Sigmoid colon (tissue), 7 donors: Measurements from ENCODE around the gene SMCO3. TPM values are rescaled to one million over a fixed set of nuclear protein-coding genes. Genes with fewer than 3 reads are reported as not detected.

Source experiments
- DNase-seq: peaks from one replicate; pipeline ENCODE4 v3.0.0-alpha.2; 2019
- H3K27ac ChIP-seq, 4 donors: fragments of 200-600 bp; sonication (generic); one replicate each; pipeline ENCODE4 v1.5.1; 2016 to 2019; ENCODE audit warnings: mild to moderate bottlenecking in 1 of 4
- H3K27me3 ChIP-seq, 3 donors: fragments of 200-600 bp; sonication (generic); one replicate each; pipeline ENCODE4 v1.5.1; 2019; ENCODE audit warnings: mild to moderate bottlenecking in 1 of 3
- H3K36me3 ChIP-seq, 4 donors: fragments of 200-600 bp; sonication (generic); one replicate each; pipeline ENCODE4 v1.5.1; 2016 to 2019
- H3K4me1 ChIP-seq, 4 donors: fragments of 200-600 bp; sonication (generic); one replicate each; pipeline ENCODE4 v1.5.1; 2017 to 2019
- H3K4me3 ChIP-seq, 4 donors: fragments of 200-600 bp; sonication (generic); one replicate each; pipeline ENCODE4 v1.5.1; 2017 to 2019; ENCODE audit warnings: mild to moderate bottlenecking in 2 of 4, moderate library complexity in 1 of 4
- H3K9me3 ChIP-seq, 4 donors: fragments of 200-600 bp in 3 of 4; sonication (generic) in 3 of 4; one replicate each; pipeline versions ENCODE4 v1.5.1 to v1.6.1; 2013 to 2019
- CTCF ChIP-seq, 4 experiments: fragments of 450-650 bp in 3 of 4; fragments of 200-600 bp in 1 of 4; IDR thresholded peaks; one replicate each; pipeline ENCODE4 v1.5.1; 2016 to 2019; ENCODE audit warnings: antibody characterized with exemption in 4 of 4, mild to moderate bottlenecking in 3 of 4, moderate library complexity in 2 of 4
- EP300 ChIP-seq, 4 donors: sonication (generic); formaldehyde crosslinking; IDR thresholded peaks; one replicate each; pipeline ENCODE4 v1.6.1; 2017; ENCODE audit warnings: antibody characterized with exemption in 4 of 4
- POLR2A ChIP-seq, 2 donors: fragments of 450-650 bp; IDR thresholded peaks; one replicate each; pipeline ENCODE4 v1.6.1; 2016; ENCODE audit warnings: antibody characterized with exemption in 2 of 2, mild to moderate bottlenecking in 2 of 2, moderate library complexity in 2 of 2
- POLR2AphosphoS5 ChIP-seq, 4 donors: sonication (generic); formaldehyde crosslinking; IDR thresholded peaks; one replicate each; pipeline ENCODE4 v1.6.1; 2017; ENCODE audit warnings: antibody characterized with exemption in 4 of 4
- WGBS, 2 donors: extraction: QIAGEN DNeasy Blood & Tissue Kit; methylation state at CpG; one replicate each; pipeline ENCODE4 v1.1.7; 2013; 5-methylcytosine and 5-hydroxymethylcytosine counted together
- intact Hi-C: fragments of 100-400 bp; cut with DNase I; formaldehyde crosslinking; loops from one replicate; pipeline ENCODE4 v1.15.1; 2023
- polyA plus RNA-seq, 3 donors: library from polyadenylated mRNA; stranded (reverse); fragments of 200-250 nt; gene quantifications; one replicate each; pipeline ENCODE4 v1.2.3, GENCODE V29; 2013
- total RNA-seq, 4 donors: library from RNA; depleted of rRNA; stranded (reverse); fragments of >200 nt; gene quantifications; one replicate each; pipeline ENCODE4 v1.1.0, GENCODE V29; 2016
- donor health status: healthy with polysubstance abuse.
- donor health status: Bipolar disorder and iron deficiency.
- donor health status: healthy.

The SMCO3 gene
- total and polyA plus RNA-seq, 7 donors: 0.09 to 1.1 (median 0.36) TPM; not detected in 3

GRCh38 chr12:14811486-14811885 lies 2.5 kb downstream of the SMCO3 start:
- no peak for TF ChIP-seq CTCF (IDR thresholded peaks at IDR 0.05)
- no peak for TF ChIP-seq POLR2A (IDR thresholded peaks at IDR 0.05)
- no peak for TF ChIP-seq POLR2AphosphoS5 (IDR thresholded peaks at IDR 0.05)
- TF ChIP-seq EP300 (IDR thresholded peaks at IDR 0.05): no peak
- WGBS, 2 donors: 94 to 96% methylated on average over 2 of the region's 2 CpGs
- Histone ChIP-seq H3K9me3 (no peaks in the 10 kb centered on the region), H3K27ac (no peak overlapping the region), H3K4me3 (no peak overlapping the region), H3K36me3 (no peaks in the 10 kb centered on the region), H3K27me3 (no peaks in the 10 kb centered on the region), H3K4me1 (no peaks in the 10 kb centered on the region)
- no peak for DNase-seq
- intact Hi-C loops: no loop called here

GRCh38 chr12:14810953-14811483 lies 3.0 kb downstream of the SMCO3 start:
- 94 to 95% methylated on average over 1 of the region's 1 CpG for WGBS, 2 donors
- Histone ChIP-seq H3K27ac (no peak overlapping the region), H3K4me1 (no peaks in the 10 kb centered on the region), H3K4me3 (no peak overlapping the region), H3K9me3 (no peaks in the 10 kb centered on the region), H3K27me3 (no peaks in the 10 kb centered on the region), H3K36me3 (no peaks in the 10 kb centered on the region)
- intact Hi-C loops: no loop called here
- TF ChIP-seq POLR2AphosphoS5 (IDR thresholded peaks at IDR 0.05) (no peak), EP300 (IDR thresholded peaks at IDR 0.05) (no peak), CTCF (IDR thresholded peaks at IDR 0.05) (no peak), POLR2A (IDR thresholded peaks at IDR 0.05) (no peak)
- DNase-seq: no peak

GRCh38 chr12:14810167-14810952 lies 3.6 kb downstream of the SMCO3 start:
- no peak for TF ChIP-seq POLR2A (IDR thresholded peaks at IDR 0.05)
- no peak for TF ChIP-seq EP300 (IDR thresholded peaks at IDR 0.05)
- TF ChIP-seq CTCF (IDR thresholded peaks at IDR 0.05): no peak
- TF ChIP-seq POLR2AphosphoS5 (IDR thresholded peaks at IDR 0.05): no peak
- no peaks in the 10 kb centered on the region for H3K27me3 ChIP-seq
- intact Hi-C loops: no loop called here
- no peaks in the 10 kb centered on the region for H3K9me3 ChIP-seq
- H3K4me1 ChIP-seq: no peaks in the 10 kb centered on the region
- WGBS, 2 donors: 84 to 89% methylated on average over 5 of the region's 5 CpGs
- no peak overlapping the region for H3K4me3 ChIP-seq
- H3K36me3 ChIP-seq: no peaks in the 10 kb centered on the region
- H3K27ac ChIP-seq: no peak overlapping the region
- no peak for DNase-seq

- H3K27ac ChIP-seq: peak overlapping the region; percentile 81 to 97 (median 92)
- H3K4me1 ChIP-seq: peaks cover 0 to 19% (median 16%) of the 10 kb centered on the region in 4 donors
- WGBS, 2 donors: 0% methylated on average over 12 of the region's 12 CpGs
- intact Hi-C loops: loop anchor here (2.0 kb wide), 1 partner anchor 29 kb away; a partner anchor contains a TSS
- peaks cover 0 to 9% (median 0%) of the 10 kb centered on the region in 4 donors for H3K36me3 ChIP-seq
- no peaks in the 10 kb centered on the region for H3K27me3 ChIP-seq
- no peak for DNase-seq
- no peaks in the 10 kb centered on the region for H3K9me3 ChIP-seq
- TF ChIP-seq EP300 (IDR thresholded peaks at IDR 0.05) (no peak), POLR2AphosphoS5 (IDR thresholded peaks at IDR 0.05) (no peak), POLR2A (IDR thresholded peaks at IDR 0.05) (no peak), CTCF (IDR thresholded peaks at IDR 0.05) (no peak)
- H3K4me3 ChIP-seq: peak overlapping the region; percentile 63 to 84 (median 77)
Observed at GRCh38 chr12:14803830-14804160, 10.2 kb downstream of the SMCO3 start.
